ENCODE measurements around the gene OOSP3.

DNA sequence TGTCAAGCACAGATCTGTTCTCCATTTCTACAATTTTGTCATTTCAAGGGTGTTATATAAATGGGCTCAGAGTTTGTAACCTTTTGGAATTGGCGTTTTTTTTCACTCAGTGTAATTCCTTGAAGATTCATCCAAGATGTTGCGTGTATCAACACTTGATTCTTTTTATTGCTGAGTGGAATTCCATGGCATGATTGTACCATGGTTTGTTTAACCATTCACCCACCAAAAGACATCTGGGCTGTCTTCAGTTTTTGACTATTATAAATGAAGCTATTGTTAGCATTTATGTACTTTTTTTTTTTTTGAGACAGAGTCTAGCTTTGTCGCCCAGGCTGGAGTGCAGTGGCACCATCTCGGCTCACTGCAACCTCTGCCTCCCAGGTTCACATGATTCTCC lies 62.5 kb downstream of the OOSP3 start:
- TF ChIP-seq CTCF (IDR thresholded peaks at IDR 0.05; ENCODE audit: low read length), result no peak
- TF ChIP-seq EZH2 (IDR thresholded peaks at IDR 0.05; ENCODE audit: borderline replicate concordance, low read length), result no peak

Data from OCI-LY1 (cell line).